OCI-LY7 (cell line): ENCODE results near the gene BCL7B. TPM values are rescaled to one million over a fixed set of nuclear protein-coding genes. Genes with fewer than 3 reads are reported as not detected.

Source experiments
- BruUV-seq: library from RNA; stranded (reverse); fragments of 400-500 nt; replicated peaks from 2 replicates; lab custom pipeline; 2021; lab: Mats Ljungman, UMichigan
- CTCF ChIA-PET: fragments of 300-600 bp; sonication (Branson Sonifier 250); formaldehyde crosslinking; loops from one replicate; lab custom pipeline; 2022; ENCODE audit warnings: antibody characterized with exemption; ENCODE audit not compliant: unreplicated experiment; lab: Charles Lee
- POLR2A ChIA-PET: fragments of 300-600 bp; sonication (Branson Sonifier 250); formaldehyde crosslinking; loops from one replicate; lab custom pipeline; 2022; ENCODE audit warnings: antibody characterized with exemption; lab: Charles Lee
- DNase-seq: peaks from one replicate; pipeline ENCODE4 v3.0.0-alpha.2; 2015; ENCODE audit warnings: low spot score
- H2AFZ ChIP-seq: fragments of 200-600 bp; sonication (generic), shearing (Covaris generic); 2 replicates; pipeline ENCODE4 v1.6.1; 2014; ENCODE audit warnings: mild to moderate bottlenecking, antibody characterized with exemption, low read length, moderate library complexity
- H3K27ac ChIP-seq: fragments of 200-600 bp; sonication (generic); 2 replicates; pipeline ENCODE4 v1.5.1; 2014; ENCODE audit warnings: mixed run types, low read depth, mild to moderate bottlenecking, moderate library complexity, low read length, inconsistent platforms; ENCODE audit not compliant: poor library complexity, severe bottlenecking
- H3K36me3 ChIP-seq: fragments of 200-600 bp; sonication (generic); 2 replicates; pipeline ENCODE4 v1.6.1; 2014; ENCODE audit warnings: mild to moderate bottlenecking, antibody characterized with exemption, low read length, moderate library complexity, mixed read lengths; ENCODE audit not compliant: insufficient read depth
- H3K4me1 ChIP-seq: fragments of 200-600 bp; sonication (generic); 2 replicates; pipeline ENCODE4 v1.5.1; 2014; ENCODE audit warnings: mild to moderate bottlenecking, low read length; ENCODE audit not compliant: insufficient read depth, poor library complexity, severe bottlenecking
- H3K4me2 ChIP-seq: fragments of 200-600 bp; sonication (generic); 2 replicates; pipeline ENCODE4 v1.6.1; 2014; ENCODE audit warnings: mild to moderate bottlenecking, low read length
- H3K4me3 ChIP-seq: fragments of 200-600 bp; sonication (generic); 2 replicates; pipeline ENCODE4 v1.5.1; 2014; ENCODE audit warnings: mild to moderate bottlenecking, low read depth, low read length; ENCODE audit not compliant: poor library complexity, severe bottlenecking
- H3K79me2 ChIP-seq: fragments of 200-600 bp; sonication (generic); 2 replicates; pipeline ENCODE4 v1.6.1; 2016; ENCODE audit warnings: low read depth, mild to moderate bottlenecking, low read length, moderate library complexity, mixed read lengths; ENCODE audit not compliant: insufficient read depth
- H3K9me2 ChIP-seq: fragments of 200-600 bp; sonication (generic); 2 replicates; pipeline ENCODE4 v1.6.1; 2016; ENCODE audit warnings: mild to moderate bottlenecking, low read length, mixed read lengths; ENCODE audit not compliant: insufficient read depth
- H3K9me3 ChIP-seq: fragments of 200-600 bp; sonication (generic); 2 replicates; pipeline ENCODE4 v1.6.1; 2014; ENCODE audit warnings: mild to moderate bottlenecking, mixed run types, low read length, mixed read lengths
- H4K20me1 ChIP-seq: fragments of 200-600 bp; sonication (generic); 2 replicates; pipeline ENCODE4 v1.6.1; 2014; ENCODE audit warnings: mild to moderate bottlenecking, antibody characterized with exemption, low read length, moderate library complexity, mixed read lengths; ENCODE audit not compliant: insufficient read depth
- CTCF ChIP-seq: fragments of 200-600 bp; sonication (generic); conservative IDR thresholded peaks from 2 replicates; pipeline ENCODE4 v1.5.1; 2014; ENCODE audit warnings: mild to moderate bottlenecking, antibody characterized with exemption, low read length, moderate library complexity, mixed read lengths
- EZH2phosphoT487 ChIP-seq: fragments of 200-600 bp; sonication (generic); IDR thresholded peaks from 2 replicates; pipeline ENCODE4 v1.6.1; 2018; ENCODE audit warnings: low read depth, borderline replicate concordance, mild to moderate bottlenecking, mixed run types, antibody characterized with exemption, low read length, moderate library complexity, mixed read lengths
- intact Hi-C: fragments of 100-400 bp; cut with micrococcal nuclease; formaldehyde crosslinking; loops from one replicate; pipeline ENCODE4 v1.10.0; 2022; ENCODE audit not compliant: unreplicated experiment
- total RNA-seq, 2 experiments: library from RNA; depleted of rRNA in 1 of 2; stranded (reverse); fragments of >200 nt in 1 of 2; shearing (Covaris generic) in 1 of 2; gene quantifications; 2 replicates each; pipeline ENCODE4 v1.2.3, GENCODE V29; 2014 to 2022

Gene BCL7B
- total RNA-seq, 2 experiments from 2014 or later = 31.7 to 51.7 TPM

- Histone ChIP-seq H3K9me2 (no peaks in the 10 kb centered on the region), H3K79me2 (peaks cover 77% of the 10 kb centered on the region), H4K20me1 (peaks cover 34% of the 10 kb centered on the region), H2AFZ (no peak overlapping the region), H3K9me3 (no peaks in the 10 kb centered on the region), H3K4me3 (peak overlapping the region; percentile 87), H3K27ac (peak overlapping the region; percentile 76), H3K4me2 (peak overlapping the region; percentile 95), H3K36me3 (peaks cover 64% of the 10 kb centered on the region), H3K4me1 (peaks cover 47% of the 10 kb centered on the region)
- ChIA-PET CTCF (no interaction called here), POLR2A (interaction anchor here (0.5 to 2.0 kb wide), 2 partner anchors 16 to 184 kb away, joined by 3 to 7 read pairs; no protein-coding TSS in a partner anchor)
- intact Hi-C loops = loop anchor here (10.0 kb wide), 1 partner anchor 215 kb away; the partner anchor contains the start of gene ABHD11
- TF ChIP-seq CTCF = no peak
- no peak for TF ChIP-seq EZH2phosphoT487
- DNase-seq = peak; percentile 23
- BruUV-seq = no TSS peak
These were observed 37.4 kb downstream of the BCL7B start for GRCh38 chr7:73519867-73520672.

DNA sequence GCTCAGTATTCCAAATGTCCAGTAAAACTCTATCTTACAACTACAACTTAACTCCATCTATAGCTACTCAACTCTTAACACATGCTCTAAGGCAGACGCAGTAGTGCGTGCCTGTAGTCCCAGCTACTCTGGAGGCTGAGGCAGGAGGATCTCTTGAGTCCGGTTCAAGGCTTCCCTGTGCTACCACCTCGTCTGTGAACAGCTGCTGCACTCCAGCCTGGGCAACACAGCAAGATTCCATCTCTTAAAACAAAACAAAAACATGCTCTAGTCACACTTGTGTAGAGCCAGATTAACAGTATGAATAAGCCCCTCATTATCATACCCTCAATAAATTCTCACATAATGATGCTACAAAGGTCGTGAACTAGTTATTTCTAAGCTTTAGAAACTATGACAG is 39.0 kb downstream of the BCL7B start:
- Histone ChIP-seq H3K4me1 (peaks cover 31% of the 10 kb centered on the region), H3K4me3 (peak overlapping the region; percentile 87), H3K27ac (no peak overlapping the region), H2AFZ (no peak overlapping the region), H3K4me2 (peak overlapping the region; percentile 95), H4K20me1 (peaks cover 40% of the 10 kb centered on the region), H3K79me2 (peaks cover 90% of the 10 kb centered on the region), H3K9me3 (no peaks in the 10 kb centered on the region), H3K9me2 (no peaks in the 10 kb centered on the region), H3K36me3 (peaks cover 80% of the 10 kb centered on the region)
- ChIA-PET POLR2A (interaction anchor here (0.6 to 2.0 kb wide), 5 partner anchors 8 to 111 kb away, joined by 3 to 7 read pairs (median 3); no protein-coding TSS in a partner anchor), CTCF (no interaction called here)
- DNase-seq = no peak
- intact Hi-C loops = no loop called here
- TF ChIP-seq CTCF (no peak), EZH2phosphoT487 (no peak)
- BruUV-seq = no TSS peak
